Measurements from ENCODE around the gene NFASC.

GRCh38 chr1:204846546-204846945 lies 24.1 kb upstream of the NFASC start:
- TF ChIP-seq CTCF (IDR thresholded peaks at IDR 0.05; ENCODE audit: insufficient read depth, low read length, poor library complexity, severe bottlenecking) (no peak), EZH2phosphoT487 (conservative IDR thresholded peaks at IDR 0.05; ENCODE audit: low read length) (no peak)

Measured in SU-DHL-6 (cell line).